Bronchial epithelial cell (primary cell): Measurements from ENCODE around the gene SMIM14. TPM values are rescaled to one million over a fixed set of nuclear protein-coding genes. Genes with fewer than 3 reads are reported as not detected.

Source experiments
- DNase-seq: peaks from one replicate; pipeline ENCODE4 v3.0.0-alpha.2; 2010; ENCODE audit warnings: low read depth
- FAIRE-seq: peaks from 2 replicates; lab custom pipeline; 2011; peaks lifted over from hg19 to GRCh38; lab: Jason Lieb, UNC
- H3K27me3 ChIP-seq: 2 replicates; pipeline ENCODE4 v1.5.1; 2011; ENCODE audit warnings: low read length; ENCODE audit not compliant: control insufficient read depth, insufficient read depth
- H3K36me3 ChIP-seq: 2 replicates; pipeline ENCODE4 v1.5.1; 2011; ENCODE audit warnings: low read length; ENCODE audit not compliant: control insufficient read depth, insufficient read depth
- H3K4me3 ChIP-seq: 2 replicates; pipeline ENCODE4 v1.5.1; 2011; ENCODE audit warnings: mild to moderate bottlenecking, low read depth, low read length, control low read depth
- CTCF ChIP-seq: IDR thresholded peaks from 2 replicates; pipeline ENCODE4 v1.5.1; 2011; ENCODE audit warnings: mild to moderate bottlenecking, moderate library complexity, low read length, control low read depth, inconsistent platforms; ENCODE audit not compliant: insufficient read depth, severe bottlenecking
- total RNA-seq: library from RNA; depleted of rRNA; stranded (reverse); fragments of >200 nt; gene quantifications from 2 replicates; pipeline ENCODE4 v1.2.1, GENCODE V29; 2014

The SMIM14 gene
- total RNA-seq, 1 donor from 2014 or later = 21.1 TPM

- Histone ChIP-seq H3K36me3 (no peaks in the 10 kb centered on the region), H3K4me3 (no peak overlapping the region), H3K27me3 (no peaks in the 10 kb centered on the region)
- no peak for FAIRE-seq
- no peak for DNase-seq
- TF ChIP-seq CTCF = no peak
Observed at GRCh38 chr4:39627413-39627812, 11.3 kb downstream of the SMIM14 start.

GRCh38 chr4:39626913-39627312, 11.8 kb downstream of the SMIM14 start:
- Histone ChIP-seq H3K36me3 (no peaks in the 10 kb centered on the region), H3K4me3 (no peak overlapping the region), H3K27me3 (no peaks in the 10 kb centered on the region)
- FAIRE-seq (no peak), DNase-seq (no peak)
- no peak for TF ChIP-seq CTCF

GRCh38 chr4:39626261-39626660, 12.4 kb downstream of the SMIM14 start:
- no peaks in the 10 kb centered on the region for H3K27me3 ChIP-seq
- H3K4me3 ChIP-seq = no peak overlapping the region
- DNase-seq (no peak), FAIRE-seq (no peak)
- no peak for TF ChIP-seq CTCF
- H3K36me3 ChIP-seq = no peaks in the 10 kb centered on the region

- Histone ChIP-seq H3K27me3 (no peaks in the 10 kb centered on the region), H3K36me3 (no peaks in the 10 kb centered on the region), H3K4me3 (no peak overlapping the region)
- peak; percentile 73 for DNase-seq
- no peak for FAIRE-seq
- TF ChIP-seq CTCF = no peak
Observed at GRCh38 chr4:39621582-39621981, 17.1 kb downstream of the SMIM14 start.

- FAIRE-seq (no peak), DNase-seq (no peak)
- Histone ChIP-seq H3K36me3 (no peaks in the 10 kb centered on the region), H3K4me3 (no peak overlapping the region), H3K27me3 (no peaks in the 10 kb centered on the region)
- no peak for TF ChIP-seq CTCF
Observed at GRCh38 chr4:39620551-39621313, 17.9 kb downstream of the SMIM14 start.

- no peak overlapping the region for H3K4me3 ChIP-seq
- no peak for TF ChIP-seq CTCF
- H3K27me3 ChIP-seq = no peaks in the 10 kb centered on the region
- no peak for DNase-seq
- FAIRE-seq = no peak
- no peaks in the 10 kb centered on the region for H3K36me3 ChIP-seq
Observed at GRCh38 chr4:39617534-39617933, 21.1 kb downstream of the SMIM14 start.
